ENCODE data around the gene EBF3.

Gene EBF3

GRCh38 chr10:129792141-129792540, 171.9 kb downstream of the EBF3 start:
- DNase-seq (ENCODE audit: low spot score) = no peak

GRCh38 chr10:129790715-129791446, 173.2 kb downstream of the EBF3 start:
- no peak for DNase-seq (ENCODE audit: low spot score)

- no peak for DNase-seq (ENCODE audit: low spot score)
Observed at GRCh38 chr10:129788215-129788614, 175.9 kb downstream of the EBF3 start.

DNA sequence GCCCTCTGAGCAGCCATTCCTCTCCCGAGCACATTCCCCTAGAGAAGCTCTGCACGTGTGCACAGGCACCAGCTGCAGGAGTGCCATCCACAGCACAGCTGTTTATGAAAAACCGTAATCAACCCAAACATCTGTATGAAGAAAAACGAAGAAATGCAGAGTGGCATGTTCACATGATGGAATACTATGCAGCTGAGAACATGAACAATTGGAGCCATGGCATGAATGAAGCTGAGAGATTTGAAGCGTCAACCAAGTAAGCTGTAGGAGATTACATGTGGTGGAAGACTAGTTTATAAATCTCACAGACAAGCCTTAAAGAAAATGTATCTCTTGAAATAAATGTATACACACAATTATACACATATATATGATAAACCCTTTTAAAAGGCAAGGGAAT, 176.5 kb downstream of the EBF3 start:
- DNase-seq (ENCODE audit: low spot score) = no peak

DNA sequence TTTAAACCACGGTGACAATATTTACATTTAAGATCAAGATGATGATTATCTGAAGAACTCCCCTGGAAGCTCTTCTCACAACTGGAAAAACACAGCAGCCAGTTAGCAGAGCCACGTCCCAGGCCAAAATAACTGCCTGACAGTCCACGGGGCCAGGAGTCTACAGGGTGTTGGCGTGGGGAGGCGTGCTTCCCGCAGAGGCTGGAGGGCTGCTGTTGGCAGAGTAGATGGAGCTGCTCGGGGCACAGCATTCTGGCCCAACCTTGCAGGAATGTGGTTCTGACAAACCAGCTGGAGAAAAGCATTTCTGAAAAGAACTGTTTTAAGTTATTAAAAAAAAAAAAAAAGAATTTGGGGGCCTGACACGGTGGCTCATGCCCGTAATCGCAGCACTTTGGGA, 177.9 kb downstream of the EBF3 start:
- DNase-seq (ENCODE audit: low spot score) = no peak

DNA sequence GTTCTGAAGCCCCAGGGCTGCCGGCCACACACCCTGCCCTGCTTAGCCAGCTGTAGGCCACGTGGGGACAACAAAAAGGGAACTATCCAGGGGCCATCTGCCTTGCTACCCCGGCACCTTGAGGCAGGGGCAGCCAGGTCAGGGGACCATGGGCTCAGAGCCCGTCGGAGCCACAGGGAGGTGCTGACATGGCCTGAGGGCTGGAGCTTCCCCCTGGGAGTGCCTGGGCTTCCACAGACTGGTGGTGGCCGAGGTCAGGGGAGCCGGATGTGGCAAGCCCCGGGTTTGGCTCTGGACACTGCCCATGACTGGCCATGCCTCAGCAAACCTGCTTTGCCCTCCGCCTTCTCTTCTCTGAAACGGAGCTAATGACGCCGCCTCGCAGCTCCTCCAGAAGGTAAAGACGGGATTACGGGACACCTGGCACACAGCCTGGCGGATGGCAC, 178.5 kb downstream of the EBF3 start:
- no peak for DNase-seq (ENCODE audit: low spot score)

Data from COLO829 (cell line).